DMS 273 treated with DMSO at 0.1 percent for 48 hours (cell line): ENCODE results near the gene LIN28B.

Experiments
- DNase-seq: peaks from one replicate; lab custom pipeline; 2025; lab: John Stamatoyannopoulos, UW

LIN28B gene

DNA sequence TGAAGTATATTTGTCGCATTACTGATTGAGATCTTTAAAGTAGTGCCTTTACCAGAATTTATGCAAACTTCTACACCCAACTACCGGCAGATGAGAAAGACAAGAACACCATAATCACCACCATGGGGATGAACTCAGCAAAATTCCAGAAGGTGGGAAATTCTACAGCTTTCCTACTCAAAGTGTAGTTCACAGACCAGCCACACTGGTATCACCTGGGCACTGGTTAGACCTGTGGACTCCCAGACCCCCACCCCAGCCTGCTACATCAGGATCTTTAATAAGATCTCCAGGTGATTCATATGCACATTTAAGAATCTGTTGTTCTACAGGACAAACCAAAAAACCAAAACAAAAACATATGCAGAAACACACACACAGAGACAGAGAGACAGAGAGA is 155.0 kb downstream of the LIN28B start:
- DNase-seq: no peak

DNA sequence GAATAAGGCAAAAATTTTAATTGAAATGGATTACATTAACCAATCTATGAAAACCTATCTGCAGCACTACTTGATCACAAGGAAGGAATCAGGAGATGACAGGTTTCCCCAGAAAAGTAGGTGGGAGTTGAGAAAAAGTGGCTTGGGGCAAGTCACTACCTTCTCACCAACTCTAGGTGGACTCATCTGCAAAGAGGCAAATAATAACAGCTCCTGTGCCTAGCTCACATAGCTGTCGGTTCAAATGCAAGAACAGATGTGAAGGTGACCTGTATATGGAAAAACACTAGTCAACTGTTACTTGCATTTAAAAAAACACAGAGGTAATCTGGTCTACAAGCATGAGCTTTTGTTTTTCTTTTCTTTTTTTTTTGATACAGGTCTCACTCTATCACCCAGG is 155.7 kb downstream of the LIN28B start:
- no peak for DNase-seq

DNA sequence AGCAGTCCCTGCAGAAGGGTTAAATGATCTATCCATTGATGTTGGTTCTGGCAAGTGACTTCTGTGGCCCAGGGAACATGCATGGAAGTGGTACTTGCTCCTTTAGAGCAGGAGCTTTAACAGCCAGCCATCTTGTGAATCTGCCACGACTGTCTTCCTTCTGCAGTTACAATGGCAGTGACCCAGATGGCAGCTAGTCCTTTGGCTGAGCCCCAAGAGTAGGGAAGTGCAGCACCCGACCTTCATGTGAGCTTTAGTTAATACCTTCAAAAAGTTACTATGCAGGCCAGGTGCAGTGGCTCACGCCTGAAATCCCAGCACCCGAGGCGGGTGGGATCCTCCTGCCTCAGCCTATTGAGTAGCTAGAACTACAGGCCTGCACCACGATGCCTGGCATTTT is 156.5 kb downstream of the LIN28B start:
- DNase-seq: no peak

DNA sequence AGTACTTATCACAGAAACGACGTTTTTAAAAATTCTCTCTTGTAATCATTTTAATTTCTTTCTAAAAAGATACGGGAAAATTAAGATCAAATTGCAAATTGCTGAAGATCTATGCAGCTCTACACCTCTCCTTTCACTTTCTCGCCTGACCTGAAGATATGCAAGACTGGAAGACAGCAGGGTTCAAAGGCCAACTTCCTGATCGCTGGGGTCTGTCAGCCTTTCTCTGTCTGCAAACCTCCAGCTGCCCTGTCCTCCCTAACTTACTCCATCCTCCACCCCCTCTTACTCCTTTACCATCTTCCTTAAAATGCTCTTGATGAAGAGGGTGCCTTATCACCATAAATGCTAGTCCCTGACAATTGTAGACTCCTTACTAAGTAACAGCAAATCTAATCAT is 159.2 kb downstream of the LIN28B start:
- DNase-seq: no peak

DNA sequence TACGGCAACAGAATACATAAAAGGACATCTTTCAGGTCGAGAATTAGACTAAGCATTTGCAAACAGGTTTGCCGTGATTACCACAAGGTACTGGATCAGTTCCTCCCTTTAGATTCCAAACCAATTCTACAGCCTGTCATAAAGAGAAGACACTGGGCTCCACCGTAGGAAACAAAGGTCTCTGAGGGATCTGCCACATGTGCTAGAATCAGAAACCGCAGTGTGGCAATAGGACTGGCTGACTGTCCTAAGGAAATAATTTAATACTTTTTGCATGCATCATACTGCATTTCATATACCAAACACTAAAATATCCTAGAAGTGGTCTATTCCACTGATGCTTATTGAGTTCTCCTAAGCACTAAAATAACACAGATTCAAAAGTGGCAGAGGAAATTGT is 163.7 kb downstream of the LIN28B start:
- DNase-seq: no peak

DNA sequence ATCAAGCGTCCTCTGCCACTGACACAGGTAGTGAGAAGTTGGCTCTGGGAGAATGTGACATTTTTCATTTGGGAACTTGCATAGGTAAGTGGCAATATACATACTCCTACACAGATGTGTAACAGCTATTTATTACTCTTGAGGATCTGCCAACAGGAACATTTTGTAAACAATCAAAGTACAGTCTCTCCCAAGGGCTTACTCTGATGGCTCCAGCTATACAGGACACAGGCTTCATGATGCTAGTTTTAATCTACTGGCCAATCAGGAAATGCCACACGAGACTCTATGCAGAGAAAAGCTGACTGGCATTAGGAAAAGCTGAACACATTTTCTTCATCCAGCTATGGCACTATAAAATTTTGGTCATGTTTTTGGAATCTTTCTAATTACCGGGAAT is 165.1 kb downstream of the LIN28B start:
- no peak for DNase-seq

DNA sequence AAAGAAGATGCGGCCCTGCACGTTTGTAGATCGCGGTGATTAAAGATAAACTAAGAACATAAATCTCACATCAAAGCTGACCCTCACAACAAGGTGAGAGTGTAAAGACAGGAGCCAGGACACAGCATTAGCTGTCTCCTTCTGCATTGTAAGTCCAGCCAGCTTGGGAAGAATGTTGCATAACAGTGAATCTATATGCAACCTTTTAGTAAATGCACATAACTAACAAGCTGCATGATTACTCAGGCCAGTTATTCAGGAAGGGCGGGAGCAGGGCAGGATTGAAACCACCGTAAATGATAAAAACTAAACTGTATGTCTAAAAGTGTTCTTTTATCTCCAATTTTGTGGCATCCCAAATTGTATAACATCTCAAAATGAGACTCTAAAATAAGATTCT is 165.8 kb downstream of the LIN28B start:
- DNase-seq: no peak
